Trophoblast cell (in vitro differentiated cells and primary cell): ENCODE measurements around the gene FHIT.

Source experiments
- DNase-seq, 2 donors: peaks; one replicate each; pipeline ENCODE4 v3.0.0-alpha.2; 2016
- H2AFZ ChIP-seq: 2 replicates; pipeline ENCODE4 v1.6.1; 2013; ENCODE audit warnings: low read length, moderate library complexity, mild to moderate bottlenecking; ENCODE audit not compliant: insufficient read depth, poor library complexity
- H2AK5ac ChIP-seq: 2 replicates; pipeline ENCODE4 v1.6.1; 2013; ENCODE audit warnings: mild to moderate bottlenecking, low read length
- H2BK120ac ChIP-seq: 2 replicates; pipeline ENCODE4 v1.6.1; 2013; ENCODE audit warnings: low read length, mild to moderate bottlenecking, moderate library complexity; ENCODE audit not compliant: insufficient read depth, poor library complexity
- H2BK12ac ChIP-seq: 2 replicates; pipeline ENCODE4 v1.6.1; 2013; ENCODE audit warnings: mild to moderate bottlenecking, low read length, moderate library complexity
- H2BK5ac ChIP-seq: 2 replicates; pipeline ENCODE4 v1.6.1; 2013; ENCODE audit warnings: low read length, low read depth, moderate library complexity, mild to moderate bottlenecking; ENCODE audit not compliant: poor library complexity
- H3K14ac ChIP-seq: 2 replicates; pipeline ENCODE4 v1.6.1; 2013; ENCODE audit warnings: mild to moderate bottlenecking, low read length
- H3K18ac ChIP-seq: 2 replicates; pipeline ENCODE4 v1.6.1; 2013; ENCODE audit warnings: mild to moderate bottlenecking, low read length
- H3K23ac ChIP-seq: 2 replicates; pipeline ENCODE4 v1.6.1; 2013; ENCODE audit warnings: low read length
- H3K27ac ChIP-seq: 2 replicates; pipeline ENCODE4 v1.5.1; 2013; ENCODE audit warnings: low read depth, mild to moderate bottlenecking, inconsistent platforms, low read length, moderate library complexity
- H3K27me3 ChIP-seq: 2 replicates; pipeline ENCODE4 v1.6.1; 2013; ENCODE audit warnings: inconsistent platforms, mild to moderate bottlenecking, low read length, moderate library complexity; ENCODE audit not compliant: insufficient read depth
- H3K36me3 ChIP-seq, 2 experiments: 1 replicate in 1 of 2; 2 replicates in 1 of 2; pipeline ENCODE4 v1.6.1; 2013; ENCODE audit warnings: low read length in 2 of 2, mild to moderate bottlenecking in 2 of 2, moderate library complexity in 1 of 2; ENCODE audit not compliant: insufficient read depth in 2 of 2, control insufficient read depth in 1 of 2
- H3K4ac ChIP-seq: 2 replicates; pipeline ENCODE4 v1.6.1; 2013; ENCODE audit warnings: low read depth, mild to moderate bottlenecking, low read length, moderate library complexity
- H3K4me1 ChIP-seq, 2 experiments: 1 replicate in 1 of 2; 2 replicates in 1 of 2; pipeline ENCODE4 v1.6.1; 2013; ENCODE audit warnings: low read length in 2 of 2, mild to moderate bottlenecking in 2 of 2, moderate library complexity in 1 of 2; ENCODE audit not compliant: insufficient read depth in 2 of 2, control insufficient read depth in 1 of 2
- H3K4me2 ChIP-seq: 2 replicates; pipeline ENCODE4 v1.6.1; 2013; ENCODE audit warnings: inconsistent platforms, mild to moderate bottlenecking, low read length, moderate library complexity
- H3K4me3 ChIP-seq: 2 replicates; pipeline ENCODE4 v1.5.1; 2013; ENCODE audit warnings: mild to moderate bottlenecking, low read depth, low read length, inconsistent platforms
- H3K79me1 ChIP-seq: one replicate; pipeline ENCODE4 v1.6.1; 2013; ENCODE audit warnings: low read length
- H3K79me2 ChIP-seq: 2 replicates; pipeline ENCODE4 v1.6.1; 2013; ENCODE audit warnings: low read length, mild to moderate bottlenecking; ENCODE audit not compliant: control insufficient read depth, insufficient read depth, poor library complexity
- H3K9ac ChIP-seq: 2 replicates; pipeline ENCODE4 v1.6.1; 2013; ENCODE audit warnings: mild to moderate bottlenecking, low read length
- H3K9me3 ChIP-seq: 2 replicates; pipeline ENCODE4 v1.6.1; 2013; ENCODE audit warnings: low read depth, mild to moderate bottlenecking, control low read depth, inconsistent platforms, low read length; ENCODE audit not compliant: insufficient read depth
- H4K12ac ChIP-seq: 2 replicates; pipeline ENCODE4 v1.6.1; 2013; ENCODE audit warnings: low read depth, mild to moderate bottlenecking, low read length, moderate library complexity
- H4K8ac ChIP-seq: 2 replicates; pipeline ENCODE4 v1.6.1; 2013; ENCODE audit warnings: low read depth, mild to moderate bottlenecking, low read length, moderate library complexity
- H4K91ac ChIP-seq: one replicate; pipeline ENCODE4 v1.6.1; 2013; ENCODE audit warnings: low read depth, mild to moderate bottlenecking, low read length, moderate library complexity
- WGBS: extraction: QIAGEN DNeasy Blood & Tissue Kit; methylation state at CpG from one replicate; pipeline ENCODE4 v1.1.7; 2013; ENCODE audit warnings: missing lambda C conversion rate; ENCODE audit not compliant: insufficient read length, insufficient coverage; ENCODE audit errors: extremely low coverage; 5-methylcytosine and 5-hydroxymethylcytosine counted together

Gene FHIT

GRCh38 chr3:60392501-60392900, 858.8 kb downstream of the FHIT start:
- DNase-seq, result peak; percentile 85 to 97
- WGBS, result no CpG with 5 or more reads among the region's 2 CpGs
- H3K4me1 ChIP-seq, result no peaks in the 10 kb centered on the region
- H3K4me2 ChIP-seq, result no peak overlapping the region
- no peak overlapping the region for H4K91ac ChIP-seq
- H4K8ac ChIP-seq, result no peak overlapping the region
- H2BK12ac ChIP-seq, result no peak overlapping the region
- H2BK5ac ChIP-seq, result no peak overlapping the region
- H3K79me1 ChIP-seq, result no peaks in the 10 kb centered on the region
- H3K79me2 ChIP-seq, result no peaks in the 10 kb centered on the region
- H3K27me3 ChIP-seq, result no peaks in the 10 kb centered on the region
- H2BK120ac ChIP-seq, result no peak overlapping the region
- no peak overlapping the region for H3K14ac ChIP-seq
- H2AFZ ChIP-seq, result no peak overlapping the region
- H3K18ac ChIP-seq, result no peak overlapping the region
- H3K4ac ChIP-seq, result no peak overlapping the region
- no peak overlapping the region for H3K4me3 ChIP-seq
- no peak overlapping the region for H3K23ac ChIP-seq
- no peak overlapping the region for H2AK5ac ChIP-seq
- no peak overlapping the region for H4K12ac ChIP-seq
- no peaks in the 10 kb centered on the region for H3K36me3 ChIP-seq
- H3K9me3 ChIP-seq, result no peaks in the 10 kb centered on the region
- H3K9ac ChIP-seq, result no peak overlapping the region
- H3K27ac ChIP-seq, result no peak overlapping the region

DNA sequence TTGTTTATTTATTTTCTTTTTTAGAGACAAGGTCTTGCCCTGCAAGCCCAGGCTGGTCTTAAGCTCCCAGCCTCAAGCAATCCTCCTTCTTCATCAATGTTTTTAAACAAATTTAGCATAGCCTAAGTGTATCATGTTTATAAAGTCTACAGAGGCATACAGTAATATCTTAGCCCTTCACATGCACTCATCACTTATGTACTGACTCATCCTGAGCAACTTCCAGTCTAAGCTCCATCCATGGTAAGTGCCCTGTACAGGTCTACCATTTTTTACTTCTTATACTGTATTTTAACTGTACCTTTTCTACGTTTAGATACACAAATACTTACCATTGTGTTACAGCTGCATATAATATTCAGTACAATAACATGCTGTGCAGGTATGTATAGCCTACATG, 860.0 kb downstream of the FHIT start:
- H4K91ac ChIP-seq, result no peak overlapping the region
- no peak overlapping the region for H3K23ac ChIP-seq
- H2BK5ac ChIP-seq, result no peak overlapping the region
- H3K27ac ChIP-seq, result no peak overlapping the region
- H3K9me3 ChIP-seq, result no peaks in the 10 kb centered on the region
- H4K12ac ChIP-seq, result no peak overlapping the region
- H3K4ac ChIP-seq, result no peak overlapping the region
- no peak overlapping the region for H3K9ac ChIP-seq
- no peak overlapping the region for H2AFZ ChIP-seq
- no peak overlapping the region for H3K18ac ChIP-seq
- H3K79me1 ChIP-seq, result no peaks in the 10 kb centered on the region
- H4K8ac ChIP-seq, result no peak overlapping the region
- no CpG with 5 or more reads among the region's 1 CpG for WGBS
- H2AK5ac ChIP-seq, result no peak overlapping the region
- no peaks in the 10 kb centered on the region for H3K36me3 ChIP-seq
- no peak overlapping the region for H3K14ac ChIP-seq
- no peak overlapping the region for H3K4me2 ChIP-seq
- H3K4me3 ChIP-seq, result no peak overlapping the region
- H3K27me3 ChIP-seq, result no peaks in the 10 kb centered on the region
- H2BK120ac ChIP-seq, result no peak overlapping the region
- H3K79me2 ChIP-seq, result no peaks in the 10 kb centered on the region
- DNase-seq, result no peak
- no peak overlapping the region for H2BK12ac ChIP-seq
- H3K4me1 ChIP-seq, result no peaks in the 10 kb centered on the region

GRCh38 chr3:60388731-60389130, 862.5 kb downstream of the FHIT start:
- Histone ChIP-seq H4K91ac (no peak overlapping the region), H3K79me1 (no peaks in the 10 kb centered on the region), H3K4me2 (no peak overlapping the region), H3K23ac (no peak overlapping the region), H3K4me3 (no peak overlapping the region), H3K14ac (no peak overlapping the region), H4K12ac (no peak overlapping the region), H3K27me3 (no peaks in the 10 kb centered on the region), H3K4me1 (no peaks in the 10 kb centered on the region), H3K79me2 (no peaks in the 10 kb centered on the region), H3K36me3 (no peaks in the 10 kb centered on the region), H3K27ac (no peak overlapping the region), H3K18ac (no peak overlapping the region), H4K8ac (no peak overlapping the region), H3K4ac (no peak overlapping the region), H2BK5ac (no peak overlapping the region), H2BK120ac (no peak overlapping the region), H2AFZ (no peak overlapping the region), H3K9me3 (no peaks in the 10 kb centered on the region), H2BK12ac (no peak overlapping the region), H3K9ac (no peak overlapping the region), H2AK5ac (no peak overlapping the region)
- DNase-seq, result no peak
- no CpG with 5 or more reads among the region's 2 CpGs for WGBS

DNA sequence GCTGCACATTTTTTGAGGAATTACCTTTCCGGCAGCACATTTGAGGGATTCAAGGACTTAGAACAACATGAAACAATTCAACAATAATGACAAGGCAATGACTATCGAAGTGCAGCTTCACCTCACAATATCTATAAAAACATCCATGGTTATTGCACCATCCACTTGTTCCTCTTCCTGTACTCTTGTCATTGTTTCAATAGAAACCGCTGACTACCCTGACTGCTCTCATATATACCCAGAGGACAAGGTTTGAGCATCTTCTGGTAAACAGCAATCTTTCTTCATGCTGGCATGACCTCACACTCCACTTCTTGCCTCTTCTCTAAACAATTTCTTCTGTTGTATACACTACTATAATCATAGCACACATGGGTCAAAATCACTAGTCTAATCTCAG, 864.9 kb downstream of the FHIT start:
- Histone ChIP-seq H2BK12ac (no peak overlapping the region), H4K8ac (no peak overlapping the region), H2BK120ac (no peak overlapping the region), H3K36me3 (no peaks in the 10 kb centered on the region), H3K79me1 (no peaks in the 10 kb centered on the region), H3K14ac (no peak overlapping the region), H3K4me3 (no peak overlapping the region), H3K9ac (no peak overlapping the region), H3K4ac (no peak overlapping the region), H3K18ac (no peak overlapping the region), H3K79me2 (no peaks in the 10 kb centered on the region), H2BK5ac (no peak overlapping the region), H3K4me1 (no peaks in the 10 kb centered on the region), H3K4me2 (no peak overlapping the region), H3K9me3 (no peaks in the 10 kb centered on the region), H3K27ac (no peak overlapping the region), H2AFZ (no peak overlapping the region), H3K27me3 (no peaks in the 10 kb centered on the region), H4K12ac (no peak overlapping the region), H2AK5ac (no peak overlapping the region), H4K91ac (no peak overlapping the region), H3K23ac (no peak overlapping the region)
- no peak for DNase-seq
- no CpG with 5 or more reads among the region's 3 CpGs for WGBS
